HEK293T (cell line): ENCODE results near the gene BHMT2.

Experiments used
- BHLHE40 ChIP-seq: fragments of 450-650 bp; IDR thresholded peaks from 2 replicates; pipeline ENCODE4 v1.6.1; 2016; ENCODE audit warnings: mild to moderate bottlenecking, moderate library complexity, borderline replicate concordance
- ELF4 ChIP-seq: fragments of 450-650 bp; IDR thresholded peaks from 2 replicates; pipeline ENCODE4 v1.6.1; 2017; ENCODE audit warnings: antibody characterized with exemption
- FOXM1 ChIP-seq: fragments of 450-650 bp; IDR thresholded peaks from 2 replicates; pipeline ENCODE4 v1.6.1; 2017; ENCODE audit warnings: mild to moderate bottlenecking, borderline replicate concordance
- SP1 ChIP-seq: fragments of 450-650 bp; IDR thresholded peaks from 2 replicates; pipeline ENCODE4 v1.6.1; 2017

- TF ChIP-seq BHLHE40 (no peak), FOXM1 (no peak), ELF4 (no peak), SP1 (no peak)
These were observed 46.2 kb upstream of the BHMT2 start for GRCh38 chr5:79023348-79023747.
